Dermis blood vessel endothelial cell (primary cell): Measurements from ENCODE around the gene ALX3. TPM values are rescaled to one million over a fixed set of nuclear protein-coding genes. Genes with fewer than 3 reads are reported as not detected.
A peak's percentile ranks its signal among the peaks of the same experiment; 100 is the strongest.

Experiments used
- DNase-seq: peaks from one replicate; pipeline ENCODE4 v3.0.0; 2010
- total RNA-seq: library from RNA; depleted of rRNA; stranded (reverse); fragments of >200 nt; gene quantifications from 2 replicates; pipeline ENCODE4 v1.2.3, GENCODE V29; 2014

Gene ALX3
- total RNA-seq, 1 donor from 2014 or later, result not detected

GRCh38 chr1:110064576-110065337, 5.7 kb downstream of the ALX3 start:
- DNase-seq, result no peak

- DNase-seq, result no peak
These were observed 6.7 kb downstream of the ALX3 start for GRCh38 chr1:110063781-110064180.

- no peak for DNase-seq
These were observed 7.9 kb downstream of the ALX3 start for GRCh38 chr1:110062612-110063011.

GRCh38 chr1:110061341-110061740, 9.1 kb downstream of the ALX3 start:
- no peak for DNase-seq

- DNase-seq, result no peak
These were observed 9.8 kb downstream of the ALX3 start for GRCh38 chr1:110060662-110061060.

GRCh38 chr1:110060034-110060661, 10.3 kb downstream of the ALX3 start:
- DNase-seq, result peak; percentile 62

GRCh38 chr1:110059133-110059863, 11.2 kb downstream of the ALX3 start:
- DNase-seq, result no peak

GRCh38 chr1:110058591-110058990, 11.9 kb downstream of the ALX3 start:
- no peak for DNase-seq

- no peak for DNase-seq
These were observed 12.4 kb downstream of the ALX3 start for GRCh38 chr1:110057963-110058518.

- DNase-seq, result no peak
These were observed 13.7 kb downstream of the ALX3 start for GRCh38 chr1:110056776-110057175.

- no peak for DNase-seq
These were observed 14.2 kb downstream of the ALX3 start for GRCh38 chr1:110056285-110056683.

- DNase-seq, result no peak
These were observed 14.8 kb downstream of the ALX3 start for GRCh38 chr1:110055493-110056284.

GRCh38 chr1:110053552-110054428, 16.7 kb downstream of the ALX3 start:
- DNase-seq, result peak; percentile 73

- DNase-seq, result no peak
These were observed 19.2 kb downstream of the ALX3 start for GRCh38 chr1:110051262-110051648.

- DNase-seq, result peak; percentile 26
These were observed 19.7 kb downstream of the ALX3 start for GRCh38 chr1:110050602-110051261.

- DNase-seq, result no peak
These were observed 20.5 kb downstream of the ALX3 start for GRCh38 chr1:110049801-110050601.

GRCh38 chr1:110048923-110049601, 21.4 kb downstream of the ALX3 start:
- DNase-seq, result no peak

- no peak for DNase-seq
These were observed 22.2 kb downstream of the ALX3 start for GRCh38 chr1:110048240-110048639.

GRCh38 chr1:110047463-110047862, 23.0 kb downstream of the ALX3 start:
- no peak for DNase-seq
